Activated T-helper 1 cell treated with anti-CD3 and anti-CD28 coated beads, Interleukin-2, amount 50 U/mL, for 16 hours (primary cell): ENCODE results near the gene NIM1K.
"Not testable (repeated sequence)": the region's sequence is repeated elsewhere in the genome, so short reads cannot be mapped to it uniquely, and the experiment has no call there.

ENCODE experiments used
- DNase-seq, 2 donors: peaks; one replicate each; pipeline ENCODE4 v3.0.0-alpha.2; 2020; ENCODE audit warnings: low read depth in 1 of 2, low spot score in 1 of 2

NIM1K gene

DNA sequence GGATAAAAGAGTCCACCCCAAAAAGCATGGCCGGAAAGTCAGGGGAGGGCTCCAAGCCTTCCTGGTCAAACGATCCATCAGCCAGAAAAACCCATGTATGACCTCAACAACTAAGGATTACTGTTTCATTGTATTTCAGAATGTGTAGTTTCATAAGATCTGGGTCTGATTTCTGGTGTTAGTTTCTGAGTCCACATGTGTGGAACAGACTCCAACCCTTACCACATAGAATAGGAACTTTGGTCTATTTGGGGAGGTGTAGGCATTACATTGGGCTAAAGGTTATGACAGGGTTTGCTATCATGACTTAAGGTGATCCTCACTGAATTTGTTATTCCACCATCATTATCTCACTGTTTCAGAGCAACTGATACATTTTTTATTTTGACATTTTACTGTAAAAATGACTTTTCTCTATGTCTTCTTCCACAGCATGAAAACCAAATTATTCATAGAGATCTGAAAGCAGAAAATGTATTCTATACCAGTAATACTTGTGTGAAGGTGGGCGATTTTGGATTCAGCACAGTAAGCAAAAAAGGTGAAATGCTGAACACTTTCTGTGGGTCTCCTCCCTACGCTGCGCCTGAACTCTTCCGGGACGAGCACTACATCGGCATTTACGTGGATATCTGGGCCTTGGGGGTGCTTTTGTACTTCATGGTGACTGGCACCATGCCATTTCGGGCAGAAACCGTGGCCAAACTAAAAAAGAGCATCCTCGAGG lies 87.7 kb downstream of the NIM1K start:
- DNase-seq: no peak

DNA sequence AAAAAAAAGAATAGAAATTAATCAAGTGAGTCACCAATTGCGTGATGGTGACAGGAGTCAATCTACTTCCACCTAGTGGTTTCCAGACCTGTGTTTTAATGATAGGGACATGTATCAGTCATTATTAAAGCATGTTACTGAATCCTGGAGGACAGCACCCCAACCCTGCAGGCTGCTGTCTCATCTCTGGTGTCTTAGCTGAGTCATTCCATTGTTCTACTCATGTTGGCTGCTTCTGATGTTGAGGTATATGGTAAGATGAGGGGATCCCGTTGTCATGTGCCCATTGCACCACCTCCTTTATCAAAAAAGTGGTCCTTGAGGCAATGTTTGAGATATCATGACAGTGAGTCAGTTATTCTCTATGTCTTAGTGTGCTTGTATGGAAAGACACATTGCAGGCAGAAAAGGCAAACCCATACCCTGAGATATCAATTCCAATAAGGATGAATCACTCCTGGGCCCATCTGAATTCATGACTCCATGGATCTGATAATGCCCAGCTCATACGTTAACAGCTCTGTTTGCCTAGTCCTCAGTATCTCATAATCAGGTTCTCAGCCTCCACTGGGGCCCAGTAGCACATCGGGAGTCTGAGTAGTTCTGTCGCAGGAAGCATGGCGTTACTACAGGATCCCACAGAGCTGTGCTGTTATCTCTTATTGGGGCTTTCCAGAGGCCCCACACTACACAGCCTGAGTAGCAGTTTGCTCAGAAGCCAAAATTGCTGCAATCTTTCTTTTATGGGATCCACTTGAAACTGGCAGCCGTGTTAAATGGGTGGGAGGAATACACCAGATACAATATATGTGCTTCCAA lies 90.0 kb downstream of the NIM1K start:
- no peak for DNase-seq

GRCh38 chr5:43286623-43287022 lies 94.6 kb downstream of the NIM1K start:
- DNase-seq: no peak

- no peak for DNase-seq
These were observed 95.5 kb downstream of the NIM1K start for GRCh38 chr5:43287493-43287892.

DNA sequence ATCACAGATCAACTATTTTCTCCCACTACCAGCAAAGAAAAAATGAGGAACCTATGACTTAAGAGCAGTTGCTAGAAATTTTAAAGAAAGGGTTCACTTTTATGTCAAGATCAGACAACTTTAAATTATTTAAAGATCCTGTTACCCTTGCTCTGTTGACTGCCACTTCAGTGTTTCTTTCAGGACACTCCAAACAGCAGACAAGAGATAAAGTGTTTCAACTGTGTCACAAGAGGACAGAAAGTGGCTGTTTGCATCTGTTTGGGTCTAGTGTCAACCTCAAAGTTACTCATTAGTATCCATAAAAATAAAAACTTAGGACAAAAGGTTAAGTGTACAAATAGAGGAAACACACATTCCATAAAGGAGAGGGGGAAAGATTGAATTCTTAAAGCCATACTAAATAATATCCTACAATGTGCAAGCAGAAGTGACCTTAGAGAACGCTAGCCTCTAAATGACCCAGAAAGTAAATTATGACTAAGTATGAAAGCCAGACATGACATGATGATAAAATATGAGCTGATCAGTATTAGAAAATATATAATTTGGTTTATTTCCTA lies 96.3 kb downstream of the NIM1K start:
- DNase-seq: no peak

DNA sequence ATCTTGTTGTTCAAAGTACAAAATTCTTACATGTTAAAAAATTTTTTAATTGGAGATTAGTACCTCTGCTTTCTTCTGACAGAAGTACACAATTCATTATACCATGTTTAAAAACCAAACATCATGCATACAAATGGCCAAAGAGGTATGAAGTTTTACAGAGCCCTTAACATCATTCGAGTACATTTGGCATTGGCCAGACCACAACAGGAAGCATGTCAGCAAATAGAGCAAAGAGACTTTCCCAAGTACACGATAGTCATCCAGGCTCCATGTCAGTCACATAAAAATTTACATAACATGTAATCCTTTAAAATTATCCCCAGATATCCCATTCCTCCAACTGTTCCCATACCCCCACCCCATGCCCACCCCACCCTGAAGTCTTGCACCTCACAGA lies 98.7 kb downstream of the NIM1K start:
- no peak for DNase-seq

GRCh38 chr5:43294226-43294625 lies 102.2 kb downstream of the NIM1K start:
- DNase-seq: no peak

DNA sequence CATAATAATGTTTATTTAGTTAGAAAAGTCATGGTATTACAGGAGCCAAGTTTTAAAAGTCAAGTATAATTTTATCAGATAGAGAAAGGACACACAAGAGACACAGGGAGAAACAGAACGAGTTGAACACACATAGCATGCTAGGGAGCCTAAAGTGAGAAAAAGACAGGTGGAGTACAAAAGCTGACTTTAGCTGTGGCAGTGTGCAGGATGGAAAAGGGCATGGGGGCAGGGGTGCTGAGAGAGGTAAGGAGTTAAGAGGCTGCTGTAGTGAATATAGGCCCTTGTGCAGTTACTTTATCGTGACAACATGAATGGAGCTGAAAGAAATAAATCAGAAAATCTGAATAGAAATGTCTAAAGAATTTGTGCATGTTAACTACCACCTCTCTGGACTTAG lies 103.2 kb downstream of the NIM1K start:
- DNase-seq: no peak

- no peak for DNase-seq
These were observed 104.8 kb downstream of the NIM1K start for GRCh38 chr5:43296835-43297234.

GRCh38 chr5:43298443-43298842 lies 106.4 kb downstream of the NIM1K start:
- no peak for DNase-seq

- DNase-seq: no peak
These were observed 108.1 kb downstream of the NIM1K start for GRCh38 chr5:43300112-43300511.

DNA sequence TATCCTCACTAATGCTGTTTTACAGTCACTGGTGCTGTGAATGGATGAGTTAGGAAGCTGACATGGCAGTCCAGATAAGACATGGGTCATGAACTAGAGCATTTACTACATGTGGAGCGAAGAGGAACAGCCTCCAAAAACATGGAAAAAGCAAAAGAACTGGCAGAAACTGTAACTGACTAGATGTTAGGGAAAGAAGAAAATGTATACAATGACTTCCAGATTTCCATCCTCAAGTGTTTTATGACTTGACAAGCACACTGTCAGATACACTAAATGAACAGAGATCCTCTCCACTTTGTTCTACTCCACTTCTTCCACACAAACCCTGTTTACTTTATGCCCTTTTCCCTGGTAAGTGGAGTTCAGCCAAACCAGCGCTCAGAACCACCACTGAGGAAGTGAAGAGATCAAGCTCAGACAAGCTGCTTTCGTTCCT lies 109.6 kb downstream of the NIM1K start:
- no peak for DNase-seq

- DNase-seq: no peak
These were observed 110.5 kb downstream of the NIM1K start for GRCh38 chr5:43302481-43302880.

GRCh38 chr5:43303242-43303641 lies 111.2 kb downstream of the NIM1K start:
- no peak for DNase-seq

GRCh38 chr5:43304525-43304924 lies 112.5 kb downstream of the NIM1K start:
- no peak for DNase-seq

DNA sequence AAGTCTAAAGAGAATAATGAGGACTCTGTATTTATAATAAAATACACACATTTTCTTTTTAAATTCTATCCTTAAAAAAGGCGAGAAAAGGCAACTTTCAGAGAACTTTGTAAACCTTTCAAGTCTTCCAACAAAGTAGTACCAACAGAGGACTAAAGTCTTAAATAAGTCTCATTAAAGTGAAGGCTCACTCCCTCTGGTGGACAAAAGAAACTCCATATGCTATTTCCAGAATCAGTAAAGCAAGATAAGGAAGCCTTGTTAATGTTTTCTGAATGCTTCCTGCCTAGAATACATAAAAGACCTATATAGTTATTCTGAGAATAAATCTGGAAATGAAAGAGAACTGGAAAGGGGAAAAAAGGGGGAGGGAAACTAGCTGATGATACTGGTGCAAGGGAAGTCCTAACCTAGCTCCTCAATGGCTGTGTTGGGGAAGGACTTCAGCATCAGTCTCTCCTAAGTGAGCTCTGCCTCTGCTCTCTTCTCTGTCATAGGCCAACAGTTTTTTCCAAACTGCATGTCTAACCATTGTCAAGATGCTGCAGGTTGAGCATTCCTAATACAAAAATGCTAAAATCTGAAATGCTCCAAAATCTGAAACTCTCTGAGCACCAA lies 114.0 kb downstream of the NIM1K start:
- no peak for DNase-seq

GRCh38 chr5:43306954-43307353 lies 114.9 kb downstream of the NIM1K start:
- not testable (repeated sequence) for DNase-seq

DNA sequence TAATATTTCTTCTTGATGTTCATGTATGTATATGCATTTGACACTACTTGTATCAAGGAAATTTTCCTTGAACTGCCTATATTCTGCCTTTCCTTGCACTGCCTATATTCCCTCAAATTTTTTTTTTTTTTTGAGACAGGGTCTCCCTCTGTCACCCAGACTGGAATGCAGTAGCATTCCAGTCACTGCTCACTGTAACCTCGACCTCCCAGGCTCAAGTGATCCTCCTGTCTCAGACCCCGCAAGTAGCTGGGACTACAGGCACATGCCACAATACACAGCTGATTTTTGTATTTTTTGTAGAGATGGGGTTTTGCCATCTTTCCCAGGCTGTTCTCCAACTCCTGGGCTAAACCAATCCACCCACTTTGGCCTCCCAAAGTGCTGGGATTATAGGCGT lies 117.1 kb downstream of the NIM1K start:
- DNase-seq: no peak

DNA sequence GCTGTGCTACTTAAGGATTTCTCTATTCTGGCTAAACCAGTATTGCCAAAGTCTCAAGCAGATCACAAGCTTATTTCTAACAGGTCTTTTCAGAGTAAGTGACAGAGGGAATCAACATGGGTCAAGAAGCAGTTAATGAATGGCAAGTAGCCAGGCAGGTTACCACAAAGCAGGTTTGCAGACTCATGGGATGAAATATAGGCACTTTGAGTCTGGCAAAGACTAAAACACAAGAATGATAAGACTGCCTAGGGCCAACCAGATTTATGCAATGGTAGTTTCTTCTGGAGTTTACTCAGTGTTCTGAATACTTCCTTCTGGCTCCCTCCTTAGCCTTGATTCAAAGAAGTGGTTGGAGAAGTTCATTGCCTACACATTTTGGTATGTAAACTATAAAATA lies 117.6 kb downstream of the NIM1K start:
- no peak for DNase-seq

- no peak for DNase-seq
These were observed 120.1 kb downstream of the NIM1K start for GRCh38 chr5:43312076-43312661.

- no peak for DNase-seq
These were observed 120.6 kb downstream of the NIM1K start for GRCh38 chr5:43312699-43313034.
